ENCODE data around the gene COPS9.

The COPS9 gene

GRCh38 chr2:240124651-240125030 lies 11.5 kb downstream of the COPS9 start:
- H3K4me3 ChIP-seq (ENCODE audit: control insufficient read depth in 1 of 7, extremely low read depth in 1 of 7, insufficient read depth in 4 of 7, low read depth in 2 of 7, low read length in 6 of 7) = no peak overlapping the region
- POLR2A ChIA-PET = no interaction called here
- no peak overlapping the region for H3K27ac ChIP-seq (ENCODE audit: insufficient read depth in 1 of 2, low read depth in 1 of 2, low read length in 2 of 2, poor library complexity in 1 of 2, severe bottlenecking in 2 of 2)
- peaks cover 0 to 24% (median 20%) of the 10 kb centered on the region in 4 experiments for H3K36me3 ChIP-seq (ENCODE audit: control insufficient read depth in 4 of 4, insufficient read depth in 4 of 4, low read length in 3 of 4)
- H3K4me1 ChIP-seq (ENCODE audit: control extremely low read depth in 1 of 4, control insufficient read depth in 4 of 4, insufficient read depth in 4 of 4, low read length in 3 of 4) = no peaks in the 10 kb centered on the region
- no peaks in the 10 kb centered on the region for H3K9me3 ChIP-seq (ENCODE audit: control extremely low read depth in 1 of 5, control insufficient read depth in 4 of 5, insufficient read depth in 2 of 5, low read depth in 1 of 5, low read length in 4 of 5)
- CTCF ChIA-PET = no interaction called here
- H3K27me3 ChIP-seq (replicated peaks in 2 of 5; ENCODE audit: control insufficient read depth in 4 of 5, insufficient read depth in 5 of 5, low read length in 4 of 5) = peaks cover 0 to 5% (median 0%) of the 10 kb centered on the region in 5 experiments
- 97% methylated on average over 8 of the region's 8 CpGs for WGBS (ENCODE audit: insufficient coverage)
- DNase-seq = no peak

GRCh38 chr2:240123821-240124650 lies 12.1 kb downstream of the COPS9 start:
- WGBS (ENCODE audit: insufficient coverage) = 95% methylated on average over 15 of the region's 24 CpGs
- Histone ChIP-seq H3K4me1 (ENCODE audit: control extremely low read depth in 1 of 4, control insufficient read depth in 4 of 4, insufficient read depth in 4 of 4, low read length in 3 of 4) (no peaks in the 10 kb centered on the region), H3K27ac (ENCODE audit: insufficient read depth in 1 of 2, low read depth in 1 of 2, low read length in 2 of 2, poor library complexity in 1 of 2, severe bottlenecking in 2 of 2) (no peak overlapping the region), H3K9me3 (ENCODE audit: control extremely low read depth in 1 of 5, control insufficient read depth in 4 of 5, insufficient read depth in 2 of 5, low read depth in 1 of 5, low read length in 4 of 5) (no peaks in the 10 kb centered on the region), H3K27me3 (replicated peaks in 2 of 5; ENCODE audit: control insufficient read depth in 4 of 5, insufficient read depth in 5 of 5, low read length in 4 of 5) (peaks cover 0 to 5% (median 0%) of the 10 kb centered on the region in 5 experiments), H3K36me3 (ENCODE audit: control insufficient read depth in 4 of 4, insufficient read depth in 4 of 4, low read length in 3 of 4) (peaks cover 0 to 19% (median 15%) of the 10 kb centered on the region in 4 experiments), H3K4me3 (ENCODE audit: control insufficient read depth in 1 of 7, extremely low read depth in 1 of 7, insufficient read depth in 4 of 7, low read depth in 2 of 7, low read length in 6 of 7) (no peak overlapping the region)
- POLR2A ChIA-PET = no interaction called here
- CTCF ChIA-PET = no interaction called here
- no peak for DNase-seq

GRCh38 chr2:240121675-240122074 lies 14.4 kb downstream of the COPS9 start:
- ChIA-PET CTCF (no interaction called here), POLR2A (no interaction called here)
- DNase-seq = no peak
- no peak overlapping the region for H3K4me3 ChIP-seq (ENCODE audit: control insufficient read depth in 1 of 7, extremely low read depth in 1 of 7, insufficient read depth in 4 of 7, low read depth in 2 of 7, low read length in 6 of 7)
- H3K9me3 ChIP-seq (ENCODE audit: control extremely low read depth in 1 of 5, control insufficient read depth in 4 of 5, insufficient read depth in 2 of 5, low read depth in 1 of 5, low read length in 4 of 5) = peaks cover 0 to 10% (median 0%) of the 10 kb centered on the region in 5 experiments
- WGBS (ENCODE audit: insufficient coverage) = 58% methylated on average over 3 of the region's 11 CpGs
- peaks cover 0 to 5% (median 0%) of the 10 kb centered on the region in 5 experiments for H3K27me3 ChIP-seq (replicated peaks in 2 of 5; ENCODE audit: control insufficient read depth in 4 of 5, insufficient read depth in 5 of 5, low read length in 4 of 5)
- no peaks in the 10 kb centered on the region for H3K4me1 ChIP-seq (ENCODE audit: control extremely low read depth in 1 of 4, control insufficient read depth in 4 of 4, insufficient read depth in 4 of 4, low read length in 3 of 4)
- peaks cover 0 to 2% (median 0%) of the 10 kb centered on the region in 4 experiments for H3K36me3 ChIP-seq (ENCODE audit: control insufficient read depth in 4 of 4, insufficient read depth in 4 of 4, low read length in 3 of 4)
- no peak overlapping the region for H3K27ac ChIP-seq (ENCODE audit: insufficient read depth in 1 of 2, low read depth in 1 of 2, low read length in 2 of 2, poor library complexity in 1 of 2, severe bottlenecking in 2 of 2)

GRCh38 chr2:240121190-240121589 lies 14.9 kb downstream of the COPS9 start:
- CTCF ChIA-PET = no interaction called here
- Histone ChIP-seq H3K36me3 (ENCODE audit: control insufficient read depth in 4 of 4, insufficient read depth in 4 of 4, low read length in 3 of 4) (peaks cover 0 to 2% (median 0%) of the 10 kb centered on the region in 4 experiments), H3K9me3 (ENCODE audit: control extremely low read depth in 1 of 5, control insufficient read depth in 4 of 5, insufficient read depth in 2 of 5, low read depth in 1 of 5, low read length in 4 of 5) (peaks cover 0 to 10% (median 0%) of the 10 kb centered on the region in 5 experiments), H3K27me3 (replicated peaks in 2 of 5; ENCODE audit: control insufficient read depth in 4 of 5, insufficient read depth in 5 of 5, low read length in 4 of 5) (peaks cover 0 to 5% (median 0%) of the 10 kb centered on the region in 5 experiments), H3K4me3 (ENCODE audit: control insufficient read depth in 1 of 7, extremely low read depth in 1 of 7, insufficient read depth in 4 of 7, low read depth in 2 of 7, low read length in 6 of 7) (no peak overlapping the region), H3K27ac (ENCODE audit: insufficient read depth in 1 of 2, low read depth in 1 of 2, low read length in 2 of 2, poor library complexity in 1 of 2, severe bottlenecking in 2 of 2) (no peak overlapping the region), H3K4me1 (ENCODE audit: control extremely low read depth in 1 of 4, control insufficient read depth in 4 of 4, insufficient read depth in 4 of 4, low read length in 3 of 4) (no peaks in the 10 kb centered on the region)
- POLR2A ChIA-PET = no interaction called here
- 86% methylated on average over 1 of the region's 4 CpGs for WGBS (ENCODE audit: insufficient coverage)
- DNase-seq = no peak

- H3K27ac ChIP-seq (ENCODE audit: insufficient read depth in 1 of 2, low read depth in 1 of 2, low read length in 2 of 2, poor library complexity in 1 of 2, severe bottlenecking in 2 of 2) = no peak overlapping the region
- CTCF ChIA-PET = no interaction called here
- WGBS (ENCODE audit: insufficient coverage) = 84% methylated on average over 4 of the region's 6 CpGs
- no peak for DNase-seq
- no peaks in the 10 kb centered on the region for H3K36me3 ChIP-seq (ENCODE audit: control insufficient read depth in 4 of 4, insufficient read depth in 4 of 4, low read length in 3 of 4)
- peaks cover 0 to 10% (median 3%) of the 10 kb centered on the region in 5 experiments for H3K9me3 ChIP-seq (ENCODE audit: control extremely low read depth in 1 of 5, control insufficient read depth in 4 of 5, insufficient read depth in 2 of 5, low read depth in 1 of 5, low read length in 4 of 5)
- no peak overlapping the region for H3K4me3 ChIP-seq (ENCODE audit: control insufficient read depth in 1 of 7, extremely low read depth in 1 of 7, insufficient read depth in 4 of 7, low read depth in 2 of 7, low read length in 6 of 7)
- peaks cover 4 to 30% (median 10%) of the 10 kb centered on the region in 5 experiments for H3K27me3 ChIP-seq (replicated peaks in 2 of 5; ENCODE audit: control insufficient read depth in 4 of 5, insufficient read depth in 5 of 5, low read length in 4 of 5)
- POLR2A ChIA-PET = no interaction called here
- no peaks in the 10 kb centered on the region for H3K4me1 ChIP-seq (ENCODE audit: control extremely low read depth in 1 of 4, control insufficient read depth in 4 of 4, insufficient read depth in 4 of 4, low read length in 3 of 4)
Measured at GRCh38 chr2:240114233-240114632, 21.9 kb downstream of the COPS9 start.

- DNase-seq = no peak
- ChIA-PET POLR2A (no interaction called here), CTCF (no interaction called here)
- no peak overlapping the region for H3K4me3 ChIP-seq (ENCODE audit: control insufficient read depth in 1 of 7, extremely low read depth in 1 of 7, insufficient read depth in 4 of 7, low read depth in 2 of 7, low read length in 6 of 7)
- peaks cover 0 to 4% (median 0%) of the 10 kb centered on the region in 5 experiments for H3K9me3 ChIP-seq (ENCODE audit: control extremely low read depth in 1 of 5, control insufficient read depth in 4 of 5, insufficient read depth in 2 of 5, low read depth in 1 of 5, low read length in 4 of 5)
- H3K27me3 ChIP-seq (replicated peaks in 2 of 5; ENCODE audit: control insufficient read depth in 4 of 5, insufficient read depth in 5 of 5, low read length in 4 of 5) = peaks cover 4 to 30% (median 10%) of the 10 kb centered on the region in 5 experiments
- H3K4me1 ChIP-seq (ENCODE audit: control extremely low read depth in 1 of 4, control insufficient read depth in 4 of 4, insufficient read depth in 4 of 4, low read length in 3 of 4) = no peaks in the 10 kb centered on the region
- no peaks in the 10 kb centered on the region for H3K36me3 ChIP-seq (ENCODE audit: control insufficient read depth in 4 of 4, insufficient read depth in 4 of 4, low read length in 3 of 4)
- H3K27ac ChIP-seq (ENCODE audit: insufficient read depth in 1 of 2, low read depth in 1 of 2, low read length in 2 of 2, poor library complexity in 1 of 2, severe bottlenecking in 2 of 2) = no peak overlapping the region
- WGBS (ENCODE audit: insufficient coverage) = 41% methylated on average over 5 of the region's 5 CpGs
Measured at GRCh38 chr2:240112914-240113690, 23.0 kb downstream of the COPS9 start.

GRCh38 chr2:240111253-240111652 lies 24.9 kb downstream of the COPS9 start:
- DNase-seq = no peak

More at GRCh38 chr2:240111253-240111652, 24.9 kb downstream of the COPS9 start:
- no peaks in the 10 kb centered on the region for H3K4me1 ChIP-seq (ENCODE audit: control extremely low read depth in 1 of 4, control insufficient read depth in 4 of 4, insufficient read depth in 4 of 4, low read length in 3 of 4)
- no peak overlapping the region for H3K4me3 ChIP-seq (ENCODE audit: control insufficient read depth in 1 of 7, extremely low read depth in 1 of 7, insufficient read depth in 4 of 7, low read depth in 2 of 7, low read length in 6 of 7)
- no peak overlapping the region for H3K27ac ChIP-seq (ENCODE audit: insufficient read depth in 1 of 2, low read depth in 1 of 2, low read length in 2 of 2, poor library complexity in 1 of 2, severe bottlenecking in 2 of 2)
- WGBS (ENCODE audit: insufficient coverage) = 98% methylated on average over 8 of the region's 10 CpGs
- peaks cover 0 to 4% (median 0%) of the 10 kb centered on the region in 5 experiments for H3K9me3 ChIP-seq (ENCODE audit: control extremely low read depth in 1 of 5, control insufficient read depth in 4 of 5, insufficient read depth in 2 of 5, low read depth in 1 of 5, low read length in 4 of 5)
- ChIA-PET CTCF (interaction anchor here (1.1 to 1.3 kb wide), 2 partner anchors 33 to 34 kb away, joined by 3 read pairs; no protein-coding TSS in a partner anchor), POLR2A (no interaction called here)
- H3K36me3 ChIP-seq (ENCODE audit: control insufficient read depth in 4 of 4, insufficient read depth in 4 of 4, low read length in 3 of 4) = no peaks in the 10 kb centered on the region
- peaks cover 7 to 31% (median 10%) of the 10 kb centered on the region in 5 experiments for H3K27me3 ChIP-seq (replicated peaks in 2 of 5; ENCODE audit: control insufficient read depth in 4 of 5, insufficient read depth in 5 of 5, low read length in 4 of 5)

Data from common myeloid progenitor, CD34-positive (primary cell).